Endothelial cell of hepatic sinusoid (primary cell): Measurements from ENCODE around the gene CDON.

Source experiments
- in situ Hi-C: cut with HindIII; loops from 2 replicates; pipeline ENCODE4 v1.10.0; 2017; ENCODE audit warnings: low sequenced_read_pairs

The CDON gene

DNA sequence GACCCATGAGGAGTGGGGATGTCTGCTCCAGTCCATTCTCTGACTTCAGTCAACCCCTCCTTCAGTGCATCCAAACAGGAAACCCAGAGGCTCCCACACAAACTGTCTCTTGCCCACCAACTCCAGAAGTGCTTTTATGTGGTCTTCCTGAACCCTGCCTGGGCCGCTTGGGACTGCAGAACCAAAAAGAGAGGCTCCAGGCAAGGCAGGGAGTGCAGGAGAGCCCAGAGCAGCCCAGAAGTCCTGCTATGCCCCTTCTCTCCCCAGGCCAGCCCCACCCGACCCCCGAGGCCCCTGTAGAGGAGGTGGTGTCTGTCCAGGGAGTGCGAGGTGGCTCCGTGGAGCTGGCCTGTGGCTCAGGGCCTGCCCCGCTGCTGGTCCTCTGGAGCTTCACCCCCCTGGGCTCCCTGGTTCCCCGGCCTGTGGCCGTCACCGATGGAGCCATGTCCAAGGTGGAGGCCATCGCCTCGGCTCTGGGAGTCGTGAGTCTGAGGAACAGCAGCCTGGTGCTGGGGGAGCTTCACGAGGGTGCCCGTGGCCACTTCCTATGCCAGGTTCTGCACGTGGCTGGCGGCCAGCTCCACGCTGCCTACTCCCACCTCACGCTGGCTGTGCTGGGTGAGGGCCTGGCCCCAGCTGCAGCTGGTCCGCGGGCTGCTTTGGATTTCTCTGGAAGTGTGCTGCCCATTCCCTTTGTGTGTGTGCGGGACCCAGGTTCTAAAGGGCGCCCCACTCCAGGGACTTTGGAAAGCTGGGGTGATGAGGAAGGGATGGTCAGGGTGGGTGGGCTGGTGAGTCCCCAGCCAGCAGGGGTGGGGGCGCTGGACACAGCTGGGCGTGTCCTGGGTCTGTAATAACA, 115.0 kb downstream of the CDON start:
- in situ Hi-C loops = no loop called here

DNA sequence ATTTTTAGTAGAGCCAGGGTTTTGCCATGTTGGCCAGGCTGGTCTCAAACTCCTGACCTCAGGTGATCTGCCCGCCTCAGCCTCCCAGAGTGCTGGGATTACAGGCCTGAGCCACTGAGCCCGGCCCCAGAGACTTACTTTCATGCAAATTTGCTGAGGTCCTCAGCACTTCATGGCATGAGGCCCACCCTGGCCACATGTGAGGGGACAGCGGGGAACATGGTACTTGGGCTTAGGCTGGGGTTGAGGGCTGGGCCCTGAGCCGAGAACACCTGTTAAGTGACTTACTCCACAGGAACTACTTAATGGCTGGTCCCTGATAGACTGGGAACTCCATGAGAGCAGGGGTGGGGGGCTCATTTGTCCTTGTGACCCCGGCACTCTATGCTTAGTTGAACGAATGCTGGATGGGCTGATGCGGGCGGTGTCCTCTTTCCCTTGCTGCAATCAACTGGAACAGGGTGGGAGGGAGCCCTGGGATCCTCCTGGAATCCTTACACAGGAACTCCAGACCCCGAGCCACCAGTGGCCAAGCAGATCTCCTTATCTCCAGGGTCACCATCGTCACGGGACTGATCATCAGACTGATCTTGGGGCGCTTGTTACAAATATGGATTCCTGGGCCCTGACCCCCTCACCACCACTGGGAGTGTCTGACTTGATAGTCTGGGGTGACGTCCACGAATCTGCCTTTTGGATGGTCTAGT, 115.8 kb downstream of the CDON start:
- in situ Hi-C loops = no loop called here

DNA sequence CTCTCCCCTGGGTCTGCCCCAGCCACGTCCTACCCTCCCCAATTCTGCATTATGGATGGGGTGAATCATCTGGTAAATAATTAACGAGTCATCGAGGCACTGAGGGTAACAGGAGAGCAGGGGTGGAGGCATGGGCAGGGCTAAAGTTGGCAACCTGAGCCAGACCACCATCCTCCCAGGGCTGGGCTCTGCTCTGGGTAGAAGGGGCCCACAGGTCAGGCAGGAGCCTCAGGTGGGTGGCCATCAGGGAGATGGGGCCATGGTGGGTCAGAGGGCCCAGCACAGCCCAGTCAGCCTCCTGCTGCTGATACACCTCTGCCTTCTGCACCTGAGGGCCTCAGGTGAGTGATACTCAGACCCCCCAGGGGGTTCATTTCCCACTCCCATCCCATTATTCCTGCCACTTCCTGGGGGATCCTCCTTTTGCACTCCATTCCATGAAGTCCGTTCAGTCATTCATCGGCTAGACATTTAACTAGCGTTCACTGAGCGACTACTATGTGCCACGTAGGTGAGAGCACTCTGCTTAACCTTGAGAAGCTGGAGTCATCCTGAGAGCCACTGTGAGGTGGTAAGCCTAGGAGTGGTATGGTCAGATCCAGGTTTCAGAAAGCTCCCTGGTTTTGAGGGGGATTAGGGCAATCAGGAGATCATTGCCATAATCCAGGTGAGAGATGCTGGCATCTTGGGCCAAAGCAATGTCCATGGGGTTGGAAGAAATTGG, 116.7 kb downstream of the CDON start, which contains the start of gene VSIG10L2:
TSS of gene VSIG10L2 (plus strand) at position 248 of the 724 bp plus-strand sequence. CDS start at position 260, 12 bp downstream.
- in situ Hi-C loops = no loop called here

DNA sequence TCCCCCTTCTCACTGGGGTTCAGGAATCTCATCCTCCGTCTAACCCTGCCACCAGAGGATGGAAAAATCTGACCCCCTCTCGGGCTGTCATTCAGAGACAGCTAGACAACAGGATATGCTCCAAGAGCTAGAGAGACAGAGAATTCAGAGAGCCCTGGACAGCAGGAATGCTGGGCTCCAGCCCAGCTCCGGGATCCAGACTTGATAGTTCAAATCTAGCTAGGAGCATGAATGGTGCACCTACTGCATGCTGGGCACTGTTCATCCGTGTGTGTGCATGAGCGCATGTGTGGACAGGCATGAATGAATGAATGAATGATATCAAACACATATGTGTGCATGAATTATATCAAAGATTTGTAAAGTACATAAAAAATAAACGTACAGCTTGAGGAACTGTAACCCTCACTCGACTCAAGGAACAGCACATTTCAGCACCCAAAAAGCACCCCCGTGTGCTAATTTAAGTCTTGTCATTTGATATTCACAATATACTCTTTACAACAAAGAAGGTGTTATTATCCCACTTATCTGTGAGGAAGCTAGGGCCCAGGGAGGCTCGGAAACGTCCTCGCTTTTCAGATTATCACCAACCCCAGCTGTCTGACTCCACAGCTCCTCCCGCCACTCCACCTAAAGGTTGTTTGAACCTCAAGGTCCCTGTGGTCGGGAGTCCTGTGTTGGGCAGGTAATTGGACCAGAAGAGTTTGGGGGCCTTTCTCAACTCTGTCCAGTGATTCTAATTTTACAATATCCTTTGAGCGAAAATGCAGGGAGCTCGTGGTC, 117.5 kb downstream of the CDON start:
- in situ Hi-C loops = no loop called here

- in situ Hi-C loops = no loop called here
Measured at GRCh38 chr11:125944350-125945010, 118.2 kb downstream of the CDON start.

DNA sequence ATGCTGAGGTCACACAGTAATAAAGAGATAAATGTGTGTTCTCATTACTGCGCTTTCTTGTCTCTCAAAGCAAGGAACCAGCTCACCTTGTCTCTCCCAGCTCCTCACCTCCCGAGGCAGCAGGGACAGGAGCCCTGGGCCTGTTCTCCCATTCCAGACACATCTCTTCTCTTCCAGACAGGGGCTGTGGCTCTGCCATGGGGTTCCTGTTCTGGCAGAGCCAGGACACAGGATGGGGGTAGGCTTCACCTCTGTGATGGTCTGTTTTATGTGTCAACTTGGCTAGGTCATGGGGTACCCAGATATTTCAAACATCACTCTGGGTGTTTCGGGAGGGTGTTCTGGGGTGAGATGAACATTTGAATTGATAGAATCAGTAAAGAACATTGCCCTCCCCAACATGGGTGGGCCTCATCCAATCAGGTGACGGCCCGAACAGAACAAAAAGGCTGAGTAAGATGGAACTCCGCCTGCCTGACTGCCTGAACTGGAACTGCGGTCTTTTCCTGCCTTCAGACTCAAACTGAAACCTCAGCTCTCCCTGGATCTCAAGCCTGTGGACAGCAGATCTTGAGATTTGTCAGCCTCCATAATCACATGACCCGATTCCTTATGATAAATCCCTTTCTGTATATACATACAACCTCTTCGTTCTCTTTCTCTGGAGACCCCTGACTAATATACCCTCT, 118.9 kb downstream of the CDON start:
- in situ Hi-C loops = no loop called here

GRCh38 chr11:125942771-125943428, 119.8 kb downstream of the CDON start:
- in situ Hi-C loops = no loop called here

GRCh38 chr11:125941619-125942611, 120.8 kb downstream of the CDON start:
- in situ Hi-C loops = no loop called here

GRCh38 chr11:125941267-125941618, 121.4 kb downstream of the CDON start:
- in situ Hi-C loops = no loop called here

GRCh38 chr11:125940145-125940544, 122.5 kb downstream of the CDON start:
- in situ Hi-C loops = no loop called here

- in situ Hi-C loops = loop anchor here (5.0 kb wide), 1 partner anchor 248 kb away; no protein-coding TSS in a partner anchor
Measured at GRCh38 chr11:125939081-125939521, 123.6 kb downstream of the CDON start.

GRCh38 chr11:125938418-125938817, 124.2 kb downstream of the CDON start:
- in situ Hi-C loops = loop anchor here (5.0 kb wide), 1 partner anchor 249 kb away; no protein-coding TSS in a partner anchor

GRCh38 chr11:125935618-125936199, 127.0 kb downstream of the CDON start:
- in situ Hi-C loops = loop anchor here (5.0 kb wide), 1 partner anchor 252 kb away; no protein-coding TSS in a partner anchor

GRCh38 chr11:125935056-125935455, 127.6 kb downstream of the CDON start:
- in situ Hi-C loops = loop anchor here (5.0 kb wide), 1 partner anchor 252 kb away; no protein-coding TSS in a partner anchor

- in situ Hi-C loops = no loop called here
Measured at GRCh38 chr11:125934473-125934872, 128.2 kb downstream of the CDON start.

- in situ Hi-C loops = no loop called here
Measured at GRCh38 chr11:125933030-125933813, 129.4 kb downstream of the CDON start.
